ENCODE data around the gene GSDME.

GRCh38 chr7:24703296-24703695 is 54.0 kb downstream of the GSDME start:
- no peak for TF ChIP-seq EP300 (IDR thresholded peaks at IDR 0.05)
- no peak for TF ChIP-seq POLR2A (IDR thresholded peaks at IDR 0.05)
